GM12891 (cell line): Measurements from ENCODE around the gene PPP1R7.

Experiments used
- DNase-seq: peaks from one replicate; pipeline ENCODE4 v3.0.0; 2011; ENCODE audit warnings: low spot score; ENCODE audit not compliant: insufficient read length
- FAIRE-seq: peaks from 2 replicates; lab custom pipeline; 2011; peaks lifted over from hg19 to GRCh38; lab: Jason Lieb, UNC
- PAX5 ChIP-seq: IDR thresholded peaks from 2 replicates; pipeline ENCODE4 v1.6.1; 2011; ENCODE audit warnings: low read length, moderate library complexity, mild to moderate bottlenecking; ENCODE audit not compliant: insufficient read depth, severe bottlenecking
- POLR2A ChIP-seq: IDR thresholded peaks from 2 replicates; pipeline ENCODE4 v1.6.1; 2011; ENCODE audit warnings: low read depth, low read length, control low read depth
- POLR2AphosphoS5 ChIP-seq: IDR thresholded peaks from 2 replicates; pipeline ENCODE4 v1.6.1; 2011; ENCODE audit warnings: low read depth, low read length, control low read depth
- POU2F2 ChIP-seq: IDR thresholded peaks from 2 replicates; pipeline ENCODE4 v1.6.1; 2011; ENCODE audit warnings: low read depth, mild to moderate bottlenecking, control low read depth, low read length, moderate library complexity
- SPI1 ChIP-seq: IDR thresholded peaks from 2 replicates; pipeline ENCODE4 v1.6.1; 2011; ENCODE audit warnings: low read depth, low read length, control low read depth
- TAF1 ChIP-seq: IDR thresholded peaks from 2 replicates; pipeline ENCODE4 v1.6.1; 2011; ENCODE audit warnings: low read depth, low read length, control low read depth

The PPP1R7 gene

GRCh38 chr2:241224018-241224850 lies 74.0 kb downstream of the PPP1R7 start:
- no peak for FAIRE-seq
- no peak for DNase-seq
- TF ChIP-seq POLR2A (no peak), POLR2AphosphoS5 (no peak; the same call in 1 of the 2 replicates), TAF1 (no peak), SPI1 (no peak), POU2F2 (no peak), PAX5 (no peak)

- FAIRE-seq: no peak
- TF ChIP-seq POLR2A (no peak), POU2F2 (no peak), POLR2AphosphoS5 (no peak), TAF1 (no peak), PAX5 (no peak), SPI1 (no peak)
- DNase-seq: no peak
Observed at GRCh38 chr2:241224851-241225438, 74.7 kb downstream of the PPP1R7 start.

GRCh38 chr2:241225545-241225944 lies 75.3 kb downstream of the PPP1R7 start:
- FAIRE-seq (no peak), DNase-seq (no peak)
- TF ChIP-seq TAF1 (no peak), POU2F2 (no peak), POLR2AphosphoS5 (no peak; the same call in 1 of the 2 replicates), PAX5 (no peak)

GRCh38 chr2:241225983-241226382 lies 75.7 kb downstream of the PPP1R7 start:
- FAIRE-seq: no peak
- 0 out of 2 replicates have a peak, but pooled peaks have one; percentile 47 for TF ChIP-seq POLR2A
- TF ChIP-seq TAF1: no peak
- no peak for DNase-seq

GRCh38 chr2:241226723-241227572 lies 76.7 kb downstream of the PPP1R7 start:
- FAIRE-seq: no peak
- no peak for DNase-seq
- no peak for TF ChIP-seq POLR2A
- no peak for TF ChIP-seq TAF1
- no peak for TF ChIP-seq PAX5

- DNase-seq (no peak), FAIRE-seq (no peak)
- TF ChIP-seq SPI1 (no peak), POLR2A (no peak), POLR2AphosphoS5 (peak; percentile 17; the same call in 1 of the 2 replicates)
Observed at GRCh38 chr2:241227594-241227993, 77.3 kb downstream of the PPP1R7 start.

- TF ChIP-seq POLR2AphosphoS5 (no peak; the same call in 1 of the 2 replicates), POLR2A (no peak), POU2F2 (no peak), PAX5 (no peak), TAF1 (no peak), SPI1 (no peak)
- DNase-seq (no peak), FAIRE-seq (no peak)
Observed at GRCh38 chr2:241228081-241228859, 78.0 kb downstream of the PPP1R7 start.

GRCh38 chr2:241228860-241229516 lies 78.7 kb downstream of the PPP1R7 start:
- TF ChIP-seq POLR2AphosphoS5 (no peak; the same call in 1 of the 2 replicates), POLR2A (peak; percentile 51; the same call in 1 of the 2 replicates)
- DNase-seq (no peak), FAIRE-seq (no peak)
